ENCODE results near the gene CS.
"Not testable (repeated sequence)": the region's sequence is repeated elsewhere in the genome, so short reads cannot be mapped to it uniquely, and the experiment has no call there.

The CS gene

DNA sequence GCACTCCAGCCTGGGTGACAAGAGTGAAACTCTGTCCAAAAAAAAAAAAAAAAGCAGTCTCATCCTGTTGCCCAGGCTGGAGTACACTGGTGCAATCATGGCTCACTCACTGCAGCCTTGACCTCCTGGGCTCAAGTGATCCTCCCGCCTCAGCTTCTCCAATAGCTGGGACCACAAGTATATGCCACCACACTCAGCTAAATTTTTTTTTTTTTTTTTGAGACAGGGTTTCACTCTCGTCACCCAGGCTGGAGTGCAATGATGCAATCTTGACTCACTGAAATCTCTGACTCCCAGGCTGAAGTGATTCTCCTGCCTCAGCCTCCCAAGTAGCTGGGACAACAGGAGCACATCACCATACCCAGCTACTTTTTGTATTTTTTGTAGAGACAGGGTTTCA is 20.9 kb upstream of the CS start:
- no peak for DNase-seq (ENCODE audit: low read depth in 2 of 2, low spot score in 1 of 2)

DNA sequence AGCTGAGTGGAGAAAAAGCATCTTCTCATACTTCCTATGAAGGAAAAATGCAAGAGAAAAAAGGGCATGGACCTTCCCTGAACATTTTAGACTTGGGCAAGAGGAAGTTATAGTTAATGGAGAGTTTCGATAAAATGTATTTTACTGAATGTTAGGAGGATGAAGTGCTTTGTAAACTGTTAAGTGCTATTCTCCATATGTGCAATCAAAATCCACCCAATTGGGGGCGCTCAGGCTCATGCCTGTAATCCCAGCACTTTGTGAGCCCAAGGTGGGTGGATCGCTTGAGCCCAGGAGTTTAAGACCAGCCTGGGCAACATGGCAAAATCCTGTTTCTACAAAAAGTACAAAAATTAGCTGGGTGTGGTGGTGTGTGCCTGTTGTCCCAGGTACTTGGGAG is 17.5 kb upstream of the CS start:
- no peak for DNase-seq (ENCODE audit: low read depth in 2 of 2, low spot score in 1 of 2)

DNA sequence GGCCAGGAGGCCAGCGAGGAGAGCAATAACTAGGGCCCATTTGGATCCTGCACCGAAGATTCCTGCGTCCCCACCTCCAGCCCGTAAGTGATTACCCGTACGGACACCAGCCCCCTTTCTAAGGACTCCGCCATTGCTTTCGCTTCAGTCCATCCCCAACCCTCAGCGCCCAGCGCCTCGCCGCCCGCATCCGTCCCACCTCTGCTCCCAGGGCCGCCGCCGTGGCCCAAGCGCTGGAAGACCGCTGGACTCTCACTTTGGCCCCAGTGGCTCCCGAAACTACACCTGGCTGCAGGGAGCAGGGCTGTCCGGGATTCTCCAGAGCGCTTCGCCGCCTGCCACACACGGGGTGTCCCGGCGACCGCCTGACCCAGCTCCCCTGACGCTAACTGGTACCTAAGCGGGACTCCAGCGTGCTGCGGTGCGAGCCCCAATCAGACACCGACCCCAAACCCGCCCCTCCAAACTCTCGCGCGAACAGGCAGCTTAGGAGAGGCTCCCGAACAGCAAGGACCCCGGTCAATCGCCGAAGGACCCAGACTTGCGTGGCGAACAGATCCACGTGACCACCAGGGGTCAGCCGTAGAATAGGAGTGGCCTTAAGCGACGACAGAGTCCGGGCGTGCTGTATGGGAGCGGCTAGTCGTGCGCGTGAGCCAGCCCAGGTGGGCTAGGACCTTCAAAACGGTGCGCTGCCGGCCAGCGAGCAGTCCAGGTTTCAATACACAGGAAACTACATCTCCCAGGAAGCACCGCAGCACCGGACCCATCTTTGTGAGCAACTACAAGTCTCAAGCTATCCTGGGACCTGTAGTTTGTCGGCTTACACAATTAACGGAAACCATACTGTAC is 15.7 kb upstream of the CS start, which contains the start of gene CNPY2:
Gene CNPY2 (minus strand): TSS at position 367 of the 852 bp plus-strand sequence. CDS start 771 bp downstream, outside the sequence.
- DNase-seq (ENCODE audit: low read depth in 2 of 2, low spot score in 1 of 2), result peak; percentile 81 to 89

DNA sequence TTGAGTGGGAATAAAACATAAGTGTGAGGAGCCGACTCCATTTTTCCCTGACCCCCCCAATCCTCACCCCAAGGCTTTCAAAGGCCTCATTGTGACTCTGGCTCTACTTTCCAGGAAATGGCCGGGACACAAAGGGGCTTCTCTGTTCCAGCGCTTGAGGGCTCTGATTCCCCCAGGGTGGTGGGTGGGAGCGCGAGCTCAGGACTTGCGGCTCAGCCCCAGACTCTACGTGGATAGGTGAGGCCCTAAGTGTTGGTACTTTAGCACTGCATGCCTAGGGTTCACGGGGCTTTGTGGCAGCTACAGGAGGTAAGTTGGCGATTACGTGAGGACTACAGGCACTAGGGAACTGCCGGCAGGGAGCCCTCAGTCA is 15.1 kb upstream of the CS start:
- no peak for DNase-seq (ENCODE audit: low read depth in 2 of 2, low spot score in 1 of 2)

DNA sequence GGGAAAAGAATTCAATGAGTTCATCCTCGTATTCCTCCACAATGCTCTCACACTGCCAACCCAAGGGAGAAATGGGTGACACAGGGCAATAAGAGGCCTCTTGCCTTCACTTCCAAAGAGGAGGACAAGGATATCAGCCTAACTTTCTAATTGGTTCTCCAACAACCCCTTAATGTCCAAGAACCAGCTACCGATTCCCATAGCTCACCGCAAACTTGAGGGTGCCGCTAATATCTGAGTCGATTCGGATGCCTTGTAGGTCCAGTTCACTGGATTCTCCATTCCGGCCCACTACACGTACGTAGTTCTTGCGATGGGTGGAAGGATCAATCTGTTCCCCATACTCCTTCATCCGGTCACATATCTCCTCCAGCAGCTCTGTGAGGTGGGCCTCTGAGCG is 10.9 kb upstream of the CS start:
- no peak for DNase-seq (ENCODE audit: low read depth in 2 of 2, low spot score in 1 of 2)

DNA sequence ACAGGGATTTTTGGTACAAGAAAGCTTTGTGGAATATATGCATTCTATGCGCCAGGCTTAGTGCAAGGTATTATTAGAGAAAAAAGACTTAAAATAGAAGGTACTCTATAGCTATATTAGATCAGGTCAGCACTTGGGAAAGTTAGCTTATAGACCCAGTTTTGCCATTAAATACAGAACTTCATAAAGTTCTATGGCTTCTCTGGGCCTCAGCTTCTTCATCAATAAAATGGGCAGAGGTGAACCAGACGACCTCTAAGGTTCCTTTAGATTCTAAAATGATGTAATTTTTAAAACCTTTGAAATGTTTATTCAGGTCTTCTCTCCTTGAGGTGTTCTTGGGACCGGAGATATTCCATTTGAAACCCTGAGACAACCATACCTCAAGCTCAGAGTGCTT is 8.6 kb upstream of the CS start:
- no peak for DNase-seq (ENCODE audit: low read depth in 2 of 2, low spot score in 1 of 2)

DNA sequence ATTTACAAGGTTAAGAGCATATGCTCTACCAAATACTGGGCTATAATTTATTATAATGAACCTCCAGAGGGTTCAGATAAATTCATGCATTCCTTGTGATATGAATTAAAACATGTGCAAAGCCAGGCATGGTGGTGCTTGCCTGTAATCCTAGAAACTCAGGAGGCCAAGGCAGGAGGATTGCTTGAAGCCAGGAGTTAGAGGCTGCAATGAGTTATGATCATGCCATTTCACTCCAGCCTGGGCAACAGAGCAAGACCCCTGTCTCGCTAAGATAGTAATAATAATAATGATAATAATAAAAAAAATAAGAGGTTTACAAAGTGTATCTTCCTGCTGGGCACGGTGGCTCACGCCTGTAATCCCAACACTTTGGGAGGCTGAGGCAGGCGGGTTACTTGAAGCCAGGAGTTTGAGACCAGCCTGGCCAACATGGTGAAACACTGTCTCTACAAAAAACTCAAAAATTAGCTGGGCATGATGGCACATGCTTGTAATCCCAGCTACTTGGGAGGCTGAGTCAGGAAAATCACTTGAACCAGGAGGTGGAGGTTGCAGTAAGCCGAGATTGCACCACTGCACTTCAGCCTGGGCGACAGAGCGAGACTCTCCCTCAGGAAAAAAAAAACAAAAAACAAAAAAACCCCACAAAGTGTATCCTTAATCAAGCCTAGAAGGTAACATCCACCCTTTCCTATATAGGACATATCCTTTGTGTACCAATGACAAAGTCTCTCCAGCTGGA is 7.3 kb upstream of the CS start:
- no peak for DNase-seq (ENCODE audit: low read depth in 2 of 2, low spot score in 1 of 2)

DNA sequence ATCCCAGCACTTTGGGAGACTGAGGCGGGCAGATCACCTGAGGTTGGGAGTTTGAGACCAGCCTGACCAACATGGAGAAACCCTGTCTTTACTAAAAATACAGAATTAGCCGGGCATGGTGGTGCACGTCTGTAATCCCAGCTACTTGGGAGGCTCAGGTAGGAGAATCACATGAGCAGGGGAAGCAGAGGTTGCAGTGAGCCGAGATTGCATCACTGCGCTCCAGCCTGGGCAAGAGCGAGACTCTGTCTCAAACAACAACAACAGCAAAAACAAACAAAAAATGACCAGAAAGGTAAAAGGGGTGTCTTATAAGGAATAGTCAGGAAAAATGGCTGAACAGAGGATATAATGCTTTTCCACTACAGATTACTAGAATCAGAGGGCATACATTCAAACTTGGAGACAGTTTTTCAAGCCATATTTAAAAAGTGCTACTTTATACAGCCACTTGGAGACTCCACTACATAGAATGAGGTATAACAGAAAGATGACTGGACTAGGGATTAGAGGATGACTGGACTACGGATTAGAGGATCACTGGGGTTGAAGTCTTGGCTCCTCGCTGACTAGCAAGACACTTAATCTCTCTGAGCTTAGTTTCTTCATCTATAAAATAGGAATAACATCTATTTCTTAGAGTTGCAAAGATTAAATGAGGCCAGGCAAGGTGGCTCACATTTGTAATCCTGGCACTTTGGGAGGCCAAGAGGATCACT is 4.9 kb upstream of the CS start:
- no peak for DNase-seq (ENCODE audit: low read depth in 2 of 2, low spot score in 1 of 2)

DNA sequence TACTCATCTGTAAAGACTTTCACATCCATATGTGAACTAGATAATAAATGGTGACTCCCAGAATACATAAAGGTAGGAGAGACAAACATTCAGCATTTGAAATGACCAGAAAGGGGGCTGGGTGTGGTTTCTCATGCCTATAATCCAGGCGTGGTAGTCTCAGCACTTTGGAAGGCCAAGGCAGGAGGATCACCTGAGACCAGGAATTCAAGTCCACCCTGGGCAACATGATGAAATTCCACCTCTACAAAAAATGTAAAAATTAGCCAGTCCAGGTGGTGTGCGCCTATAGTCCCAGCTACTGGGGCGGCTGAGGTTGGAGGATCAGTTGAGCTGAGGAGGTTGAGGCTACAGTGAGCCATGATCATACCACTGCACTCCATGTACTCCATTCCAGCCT is 4.1 kb upstream of the CS start:
- DNase-seq (ENCODE audit: low read depth in 2 of 2, low spot score in 1 of 2), result no peak

DNA sequence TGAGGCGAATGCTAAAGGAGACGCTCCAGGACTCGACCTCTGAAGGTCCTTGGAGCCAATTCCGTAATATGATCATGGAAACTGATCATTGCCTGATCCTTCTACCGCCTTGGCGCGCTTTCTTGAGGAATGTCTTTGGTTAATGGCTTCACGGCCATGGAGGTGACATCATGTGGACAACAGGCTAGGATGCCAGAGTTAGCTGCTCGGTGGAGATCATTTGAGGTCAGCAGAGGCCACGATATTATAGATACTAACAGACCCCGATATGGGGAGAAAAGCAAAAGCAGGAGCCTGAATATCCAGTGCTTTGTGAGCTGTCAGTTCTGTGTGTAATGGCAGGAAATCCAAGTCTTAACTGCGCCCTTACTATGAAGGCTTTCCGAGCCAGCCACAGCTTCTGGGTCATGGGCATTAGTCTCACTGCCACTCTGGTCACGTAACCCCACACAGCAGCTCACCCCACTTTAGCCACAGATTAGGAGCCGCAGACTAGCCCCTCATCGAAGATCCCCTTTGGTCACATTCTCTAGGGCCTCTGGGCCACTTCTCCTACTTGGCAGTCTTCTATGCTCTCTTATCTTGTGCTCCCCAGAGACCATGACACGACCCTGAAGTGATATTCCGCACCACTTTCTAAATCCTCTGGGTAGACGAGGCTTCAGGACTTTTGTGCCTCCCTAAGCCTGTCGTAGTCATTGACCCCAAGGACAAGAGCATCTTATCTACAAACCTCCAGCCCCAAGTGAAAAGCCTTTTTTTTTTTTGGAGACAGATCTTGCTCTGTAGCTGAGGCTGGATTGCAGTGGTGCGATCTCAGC is 724 bp upstream of the CS start:
- DNase-seq (ENCODE audit: low read depth in 2 of 2, low spot score in 1 of 2), result no peak

DNA sequence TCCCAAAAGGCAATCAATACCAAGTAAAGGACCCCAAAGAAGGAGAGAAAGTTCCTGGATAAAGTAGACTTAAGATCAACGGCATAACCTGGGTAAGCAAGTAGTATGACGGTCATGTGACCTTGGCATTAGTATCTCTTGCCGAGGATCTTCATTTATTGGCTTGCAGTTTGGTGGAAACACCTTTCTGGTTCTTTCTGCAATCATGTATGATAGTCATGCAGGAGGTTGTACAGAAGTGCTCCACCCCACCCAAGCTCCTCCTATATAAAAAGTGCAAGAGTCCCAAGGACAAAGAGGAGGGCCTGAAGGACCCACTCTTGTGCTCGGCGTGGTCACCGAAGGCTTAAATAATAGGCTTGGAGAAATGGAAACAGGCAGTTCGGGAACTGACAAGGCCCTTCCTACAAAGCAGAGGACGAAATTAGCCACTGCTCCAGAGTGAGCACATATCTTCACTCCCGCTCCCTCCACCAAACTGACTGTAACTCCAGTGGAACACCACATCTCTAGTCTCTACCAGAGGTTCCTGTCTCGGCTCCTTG is 750 bp downstream of the CS start:
- DNase-seq (ENCODE audit: low read depth in 2 of 2, low spot score in 1 of 2), result no peak

DNA sequence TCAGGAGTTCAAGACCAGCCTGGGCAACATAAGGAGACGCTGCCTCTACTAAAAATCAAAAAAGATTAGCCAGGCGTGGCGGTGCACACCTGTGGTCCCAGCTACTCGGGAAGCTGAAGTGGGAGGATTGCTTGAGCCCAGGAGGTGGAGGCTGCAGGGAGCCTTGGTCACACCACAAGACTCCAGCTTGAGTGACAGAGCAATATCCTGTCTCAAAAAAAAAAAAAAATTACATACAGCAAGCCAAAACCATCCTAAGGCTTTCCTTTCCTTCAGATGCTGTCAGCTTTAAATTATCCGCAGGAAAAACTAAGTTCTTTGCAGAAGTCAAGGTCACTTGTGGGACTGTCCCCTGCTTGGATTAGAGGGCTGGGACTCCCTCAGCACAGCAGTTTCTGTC is 1.3 kb downstream of the CS start:
- no peak for DNase-seq (ENCODE audit: low read depth in 2 of 2, low spot score in 1 of 2)

DNA sequence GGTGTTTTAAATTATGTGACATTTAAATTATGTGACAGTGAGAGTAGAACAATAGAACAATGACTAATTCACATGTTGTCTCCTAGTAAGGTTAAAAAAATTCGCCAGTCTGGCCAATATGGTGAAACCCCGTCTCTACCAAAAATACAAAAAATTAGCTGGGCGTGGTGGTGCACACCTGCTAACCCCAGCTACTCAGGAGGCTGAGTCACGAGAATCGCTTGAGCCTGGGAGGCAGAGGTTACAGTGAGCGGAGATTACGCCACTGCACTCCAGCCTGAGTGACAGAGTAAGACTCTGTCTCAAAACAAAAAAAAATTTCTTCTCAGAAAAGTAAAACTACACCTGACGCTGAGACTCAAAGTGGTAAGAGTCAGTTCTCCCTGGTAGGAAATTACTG is 2.7 kb downstream of the CS start:
- DNase-seq (ENCODE audit: low read depth in 2 of 2, low spot score in 1 of 2), result no peak

DNA sequence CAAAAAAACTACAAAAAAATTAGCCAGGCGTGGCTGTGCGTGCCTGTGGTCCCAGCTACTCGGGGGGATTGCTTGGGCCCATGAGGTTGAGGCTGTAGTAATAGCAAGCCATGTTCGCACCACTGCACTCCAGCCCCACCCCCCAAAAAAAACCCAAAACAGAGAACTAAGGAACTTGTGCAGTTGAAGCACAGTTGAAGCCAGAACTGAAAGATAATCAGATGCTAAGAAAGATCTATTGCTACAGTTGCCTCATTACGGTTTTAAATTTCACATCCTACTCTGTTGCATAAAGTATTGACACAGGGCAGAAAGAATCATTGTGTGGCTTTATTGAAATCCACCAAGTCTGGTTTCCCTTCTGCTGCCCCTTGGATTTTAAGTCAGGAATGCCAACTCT is 3.8 kb downstream of the CS start:
- no peak for DNase-seq (ENCODE audit: low read depth in 2 of 2, low spot score in 1 of 2)

DNA sequence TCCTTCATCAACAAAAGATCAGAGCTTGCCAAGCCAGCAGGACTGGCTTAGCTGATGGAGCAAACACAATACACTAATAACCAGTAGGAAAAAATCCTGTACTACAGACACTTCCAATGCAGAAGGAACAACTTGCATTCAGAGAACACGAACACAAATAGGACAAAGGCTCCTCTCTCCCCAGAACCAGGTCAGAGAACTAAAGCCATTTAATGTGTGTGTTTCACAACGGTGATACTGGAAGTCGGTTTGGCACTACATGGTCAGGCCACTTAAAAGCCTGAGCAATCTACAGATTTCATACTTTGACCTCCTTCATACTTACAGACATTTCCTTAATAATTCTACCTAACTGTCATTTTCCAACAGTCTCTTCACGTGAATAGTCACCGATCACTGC is 6.3 kb downstream of the CS start:
- no peak for DNase-seq (ENCODE audit: low read depth in 2 of 2, low spot score in 1 of 2)

DNA sequence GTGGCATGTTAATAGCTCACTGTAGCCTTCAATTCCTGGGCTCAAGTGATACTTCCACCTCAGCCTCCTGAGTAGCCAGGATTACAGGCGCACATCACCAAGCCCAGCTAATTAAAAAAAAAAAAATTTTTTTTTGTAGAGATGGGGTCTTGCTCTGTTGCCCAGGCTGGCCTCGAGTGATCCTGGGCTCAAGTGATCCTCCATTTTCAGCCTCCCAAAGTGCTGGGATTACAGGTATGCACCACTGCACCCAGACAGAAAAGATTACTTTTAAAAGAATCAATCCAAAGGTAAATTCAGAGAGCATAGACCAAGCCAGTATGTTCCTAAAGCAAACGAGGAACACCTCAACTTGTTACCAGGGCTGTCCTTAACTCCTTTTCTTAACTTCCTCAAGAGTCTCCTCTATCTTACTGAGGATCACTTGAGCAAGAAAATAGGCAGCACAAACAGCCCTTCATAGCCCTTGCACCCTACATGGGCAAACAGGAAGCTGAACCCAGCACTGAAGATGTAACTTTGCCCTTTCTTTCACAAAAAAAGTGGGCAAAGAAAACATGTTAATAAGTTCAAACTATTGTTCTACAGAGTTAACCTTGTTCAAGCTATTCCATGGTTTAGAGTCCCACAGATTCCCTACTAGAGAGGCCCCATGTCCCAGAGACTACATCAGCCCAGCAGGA is 11.3 kb downstream of the CS start:
- no peak for DNase-seq (ENCODE audit: low read depth in 2 of 2, low spot score in 1 of 2)

DNA sequence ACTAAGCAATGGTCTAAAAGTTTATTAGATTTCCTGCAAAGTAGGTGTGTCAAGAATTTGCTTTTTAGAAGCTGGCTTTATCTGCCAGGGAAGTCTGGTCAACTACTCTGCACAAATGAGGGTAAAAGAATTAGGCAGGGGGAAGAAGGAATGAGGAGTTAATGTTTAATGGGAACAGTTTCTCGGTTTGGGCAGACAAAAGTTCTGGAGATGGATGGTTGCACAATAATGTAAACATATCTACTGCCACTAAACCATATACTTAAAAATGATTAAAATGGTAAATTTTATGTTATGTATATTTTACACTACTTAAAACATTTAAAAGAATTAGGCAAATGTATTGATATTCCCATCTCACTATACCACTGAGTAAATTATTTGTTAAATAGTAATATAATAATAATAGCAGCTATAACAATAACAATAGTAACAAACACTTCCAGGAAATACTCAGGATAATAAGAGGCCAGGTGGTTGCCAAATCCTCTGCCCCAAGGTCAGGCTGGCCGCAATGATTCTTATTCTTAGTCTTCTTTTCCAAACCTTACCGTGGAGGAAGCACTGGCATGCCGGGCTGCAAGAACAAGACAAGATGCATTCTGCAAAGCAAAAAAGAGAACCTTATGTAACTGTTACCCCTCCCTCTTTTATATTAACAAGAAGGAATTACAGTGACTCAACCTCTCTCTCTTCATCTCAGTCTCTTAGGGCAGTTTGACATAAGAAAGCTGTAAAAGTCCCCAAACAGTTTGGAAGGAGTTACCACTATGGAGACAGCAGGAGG is 13.9 kb downstream of the CS start:
- DNase-seq (ENCODE audit: low read depth in 2 of 2, low spot score in 1 of 2), result no peak

DNA sequence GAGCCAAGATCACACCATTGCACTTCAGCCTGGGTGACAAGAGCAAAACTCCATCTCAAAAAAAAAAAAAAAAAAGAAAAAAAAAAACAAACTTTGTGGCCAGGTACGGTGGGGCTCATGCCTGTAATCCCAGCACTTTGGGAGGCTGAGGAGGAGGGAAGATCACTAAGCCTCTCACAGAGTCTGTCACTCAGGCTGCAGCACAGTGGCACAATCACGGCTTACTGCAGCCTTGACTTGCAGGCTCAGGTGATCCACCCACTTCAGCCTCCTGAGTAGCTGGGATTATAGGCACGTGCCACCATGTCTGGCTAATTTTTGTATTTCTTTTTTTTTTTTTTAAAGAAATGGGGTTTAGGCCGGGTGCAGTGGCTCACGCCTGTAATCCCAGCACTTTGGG is 15.9 kb downstream of the CS start:
- not testable (repeated sequence) for DNase-seq (ENCODE audit: low read depth in 2 of 2, low spot score in 1 of 2)

DNA sequence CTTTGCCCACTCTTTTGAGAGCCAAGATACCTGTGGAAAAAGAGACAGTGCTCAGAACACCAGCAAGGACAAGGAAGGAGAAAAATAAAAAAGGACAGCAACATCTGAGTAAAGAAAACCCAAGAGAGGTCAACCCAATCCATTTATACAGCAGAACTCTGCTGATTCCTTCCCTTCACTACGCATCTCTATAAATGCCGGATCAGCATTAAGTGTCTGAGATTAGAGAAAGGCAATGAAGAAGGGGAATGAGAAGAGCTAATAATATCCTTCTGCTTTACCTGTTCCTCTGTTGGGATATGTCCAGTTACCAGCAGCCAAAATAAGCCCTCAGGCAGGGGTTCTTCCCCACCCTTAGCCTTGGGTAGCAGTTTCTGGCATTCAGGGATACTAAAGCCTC is 17.6 kb downstream of the CS start:
- no peak for DNase-seq (ENCODE audit: low read depth in 2 of 2, low spot score in 1 of 2)

Measured in stimulated activated CD8-positive, alpha-beta memory T cell treated with anti-CD3 and anti-CD28 coated beads, Interleukin-4, amount 100 ng/mL, for 4 hours (primary cell).